Suprapubic skin (tissue), 4 donors: ENCODE measurements around the gene CACNG4.

Source experiments
- EP300 ChIP-seq: sonication (generic); formaldehyde crosslinking; IDR thresholded peaks from one replicate; pipeline ENCODE4 v1.6.1; 2017; ENCODE audit warnings: antibody characterized with exemption
- POLR2A ChIP-seq, 2 donors: fragments of 450-650 bp; IDR thresholded peaks; one replicate each; pipeline ENCODE4 v1.6.1; 2017; ENCODE audit warnings: antibody characterized with exemption in 2 of 2, mild to moderate bottlenecking in 2 of 2, moderate library complexity in 2 of 2
- POLR2AphosphoS5 ChIP-seq, 3 donors: sonication (generic); formaldehyde crosslinking; IDR thresholded peaks; one replicate each; pipeline ENCODE4 v1.6.1; 2017; ENCODE audit warnings: antibody characterized with exemption in 3 of 3
- TF ChIP-seq, protein P1 (sequence below), 2 donors: fragments of 200-600 bp in 1 of 2; fragments of 450-650 bp in 1 of 2; sonication (generic) in 1 of 2; IDR thresholded peaks; one replicate each; pipeline ENCODE4 v1.5.1; 2016 to 2019; ENCODE audit warnings: antibody characterized with exemption in 2 of 2, mild to moderate bottlenecking in 1 of 2, moderate library complexity in 1 of 2

DNA sequence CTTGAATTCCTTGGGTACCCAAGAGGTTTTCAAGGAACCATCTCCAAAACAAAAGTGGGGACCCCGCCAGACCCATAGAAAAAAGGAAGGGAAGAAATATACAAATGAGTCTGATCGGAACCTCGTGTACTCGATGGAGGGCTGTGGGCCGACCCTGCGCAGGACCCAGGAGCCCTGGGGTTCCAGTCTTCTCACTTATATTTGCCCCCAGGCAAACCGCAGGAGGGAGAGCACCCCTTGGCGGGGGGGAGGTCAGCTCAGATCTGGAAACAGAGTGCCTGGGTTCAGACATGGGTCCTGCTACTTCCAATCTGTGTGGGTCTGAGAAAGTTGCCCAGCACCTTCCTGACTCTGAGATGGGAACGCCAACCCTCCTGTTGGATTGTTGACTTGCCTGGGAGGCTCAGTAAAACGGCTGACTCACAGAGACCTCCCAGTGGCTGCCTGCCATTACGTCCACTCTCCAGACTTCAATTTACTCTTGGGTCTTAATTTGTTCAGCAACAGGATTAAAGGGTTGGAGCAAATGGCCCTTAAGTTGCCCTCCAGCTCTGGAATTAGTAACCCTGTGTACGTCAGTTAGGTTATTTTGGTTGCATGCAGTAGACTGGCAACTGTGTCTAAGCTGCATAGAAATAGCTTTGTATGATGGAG is 24.9 kb upstream of the CACNG4 start:
- no peak for TF ChIP-seq POLR2A (IDR thresholded peaks at IDR 0.05)
- TF ChIP-seq, protein P1, sequence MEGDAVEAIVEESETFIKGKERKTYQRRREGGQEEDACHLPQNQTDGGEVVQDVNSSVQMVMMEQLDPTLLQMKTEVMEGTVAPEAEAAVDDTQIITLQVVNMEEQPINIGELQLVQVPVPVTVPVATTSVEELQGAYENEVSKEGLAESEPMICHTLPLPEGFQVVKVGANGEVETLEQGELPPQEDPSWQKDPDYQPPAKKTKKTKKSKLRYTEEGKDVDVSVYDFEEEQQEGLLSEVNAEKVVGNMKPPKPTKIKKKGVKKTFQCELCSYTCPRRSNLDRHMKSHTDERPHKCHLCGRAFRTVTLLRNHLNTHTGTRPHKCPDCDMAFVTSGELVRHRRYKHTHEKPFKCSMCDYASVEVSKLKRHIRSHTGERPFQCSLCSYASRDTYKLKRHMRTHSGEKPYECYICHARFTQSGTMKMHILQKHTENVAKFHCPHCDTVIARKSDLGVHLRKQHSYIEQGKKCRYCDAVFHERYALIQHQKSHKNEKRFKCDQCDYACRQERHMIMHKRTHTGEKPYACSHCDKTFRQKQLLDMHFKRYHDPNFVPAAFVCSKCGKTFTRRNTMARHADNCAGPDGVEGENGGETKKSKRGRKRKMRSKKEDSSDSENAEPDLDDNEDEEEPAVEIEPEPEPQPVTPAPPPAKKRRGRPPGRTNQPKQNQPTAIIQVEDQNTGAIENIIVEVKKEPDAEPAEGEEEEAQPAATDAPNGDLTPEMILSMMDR (IDR thresholded peaks at IDR 0.05) = no peak
- no peak for TF ChIP-seq EP300
- no peak for TF ChIP-seq POLR2AphosphoS5 (IDR thresholded peaks at IDR 0.05)
